HepG2 (cell line): ENCODE results near the gene RBM12. TPM values are rescaled to one million over a fixed set of nuclear protein-coding genes. Genes with fewer than 3 reads are reported as not detected.

Experiments used
- AHR ChIP-seq: IDR thresholded peaks from 2 replicates; pipeline ENCODE4 v1.6.1; 2018; ENCODE audit warnings: missing genetic modification reagents, missing compliant biosample characterization
- CAMTA2 ChIP-seq: sonication (generic); formaldehyde crosslinking; IDR thresholded peaks from 2 replicates; pipeline ENCODE4 v1.4.0; 2020; ENCODE audit warnings: mild to moderate bottlenecking, missing genetic modification reagents, borderline replicate concordance
- ETV5 ChIP-seq: IDR thresholded peaks from 2 replicates; pipeline ENCODE4 v1.6.1; 2018; ENCODE audit warnings: missing biosample characterization, missing genetic modification reagents, inconsistent platforms, borderline replicate concordance
- FOXC1 ChIP-seq: sonication (generic); formaldehyde crosslinking; IDR thresholded peaks from 2 replicates; pipeline ENCODE4 v1.8.0; 2022; ENCODE audit warnings: mild to moderate bottlenecking, missing genetic modification reagents, borderline replicate concordance
- GATA4 ChIP-seq: sonication (generic); IDR thresholded peaks from 2 replicates; pipeline ENCODE4 v1.6.1; 2016; ENCODE audit warnings: antibody characterized with exemption, low read depth, borderline replicate concordance
- HES4 ChIP-seq: sonication (generic); formaldehyde crosslinking; IDR thresholded peaks from 2 replicates; pipeline ENCODE4 v1.9.0; 2021; ENCODE audit warnings: mild to moderate bottlenecking, missing genetic modification reagents, borderline replicate concordance
- JUN ChIP-seq: sonication (generic); formaldehyde crosslinking; IDR thresholded peaks from 2 replicates; pipeline ENCODE4 v1.4.0; 2020; ENCODE audit warnings: mild to moderate bottlenecking, missing genetic modification reagents
- KDM4B ChIP-seq: sonication (generic); formaldehyde crosslinking; IDR thresholded peaks from 2 replicates; pipeline ENCODE4 v1.4.0; 2020; ENCODE audit warnings: missing genetic modification reagents
- MAF1 ChIP-seq: sonication (generic); formaldehyde crosslinking; IDR thresholded peaks from 2 replicates; pipeline ENCODE4 v1.5.0; 2020; ENCODE audit warnings: missing genetic modification reagents, borderline replicate concordance
- MATR3 ChIP-seq: sonication (generic); formaldehyde crosslinking; IDR thresholded peaks from 2 replicates; pipeline ENCODE4 v1.4.0; 2020; ENCODE audit warnings: missing genetic modification reagents
- SALL1 ChIP-seq: sonication (generic); formaldehyde crosslinking; IDR thresholded peaks from 2 replicates; pipeline ENCODE4 v1.8.0; 2022; ENCODE audit warnings: mild to moderate bottlenecking, missing genetic modification reagents
- SATB2 ChIP-seq: sonication (generic); formaldehyde crosslinking; IDR thresholded peaks from 2 replicates; pipeline ENCODE4 v1.5.0; 2020; ENCODE audit warnings: missing genetic modification reagents
- SP2 ChIP-seq: sonication (generic); formaldehyde crosslinking; IDR thresholded peaks from 2 replicates; pipeline ENCODE4 v1.5.1; 2020; ENCODE audit warnings: mild to moderate bottlenecking, missing genetic modification reagents
- ZNF160 ChIP-seq: sonication (generic); formaldehyde crosslinking; IDR thresholded peaks from 2 replicates; pipeline ENCODE4 v1.8.0; 2022; ENCODE audit warnings: mild to moderate bottlenecking, inconsistent platforms, missing genetic modification reagents
- ZNF235 ChIP-seq: sonication (generic); formaldehyde crosslinking; IDR thresholded peaks from 2 replicates; pipeline ENCODE4 v1.8.1; 2023; ENCODE audit warnings: mild to moderate bottlenecking, missing genetic modification reagents, borderline replicate concordance
- ZNF550 ChIP-seq: sonication (generic); formaldehyde crosslinking; IDR thresholded peaks from 2 replicates; pipeline ENCODE4 v1.4.0; 2020; ENCODE audit warnings: mild to moderate bottlenecking, missing genetic modification reagents, borderline replicate concordance
- ZNF570 ChIP-seq: sonication (generic); formaldehyde crosslinking; IDR thresholded peaks from 2 replicates; pipeline ENCODE4 v1.4.0; 2020; ENCODE audit warnings: mild to moderate bottlenecking, missing genetic modification reagents, borderline replicate concordance
- ZNF841 ChIP-seq: sonication (generic); formaldehyde crosslinking; IDR thresholded peaks from 2 replicates; pipeline ENCODE4 v1.8.1; 2023; ENCODE audit warnings: missing genetic modification reagents, borderline replicate concordance
- polyA plus RNA-seq, 8 experiments: library from polyadenylated mRNA; depleted of rRNA in 3 of 8; stranded (reverse) in 7 of 8; unstranded in 1 of 8; fragments of >200 nt; fragmentation: Illumina TruSeq in 4 of 8; extraction: Trizol in 4 of 8; gene quantifications; 2 replicates each; pipeline versions ENCODE4 v1.2.1 to v1.2.3, GENCODE V29; 2011 to 2016; ENCODE audit warnings: low read depth in 4 of 8, missing spikeins in 1 of 8, mixed read lengths in 1 of 8; ENCODE audit not compliant: insufficient read depth in 1 of 8
- total RNA-seq, 5 experiments: library from RNA; depleted of rRNA; stranded (reverse); fragments of >200 nt; fragmentation: Illumina TruSeq; extraction: Trizol; gene quantifications; 2 replicates each; pipeline ENCODE4 v1.2.3, GENCODE V29; 2016; ENCODE audit warnings: low read depth in 1 of 5
- TF ChIP-seq, protein P1 (sequence below): sonication (generic); formaldehyde crosslinking; IDR thresholded peaks from 2 replicates; pipeline ENCODE4 v1.4.0; 2020; ENCODE audit warnings: missing genetic modification reagents
- TF ChIP-seq, protein P2 (sequence below): sonication (generic); formaldehyde crosslinking; IDR thresholded peaks from one replicate; pipeline ENCODE4 v1.5.1; 2020; ENCODE audit warnings: mild to moderate bottlenecking, missing genetic modification reagents; ENCODE audit errors: not compliant biosample characterization
- TF ChIP-seq, protein P3 (sequence below): sonication (generic); formaldehyde crosslinking; IDR thresholded peaks from 2 replicates; pipeline ENCODE4 v1.8.1; 2022; ENCODE audit warnings: mild to moderate bottlenecking, missing genetic modification reagents

The RBM12 gene
- total and polyA plus RNA-seq, 2 of the 13 experiments (the other 11 are each of a cell fraction or from before 2014, with no cell fraction given): 97.9 to 104 TPM

DNA sequence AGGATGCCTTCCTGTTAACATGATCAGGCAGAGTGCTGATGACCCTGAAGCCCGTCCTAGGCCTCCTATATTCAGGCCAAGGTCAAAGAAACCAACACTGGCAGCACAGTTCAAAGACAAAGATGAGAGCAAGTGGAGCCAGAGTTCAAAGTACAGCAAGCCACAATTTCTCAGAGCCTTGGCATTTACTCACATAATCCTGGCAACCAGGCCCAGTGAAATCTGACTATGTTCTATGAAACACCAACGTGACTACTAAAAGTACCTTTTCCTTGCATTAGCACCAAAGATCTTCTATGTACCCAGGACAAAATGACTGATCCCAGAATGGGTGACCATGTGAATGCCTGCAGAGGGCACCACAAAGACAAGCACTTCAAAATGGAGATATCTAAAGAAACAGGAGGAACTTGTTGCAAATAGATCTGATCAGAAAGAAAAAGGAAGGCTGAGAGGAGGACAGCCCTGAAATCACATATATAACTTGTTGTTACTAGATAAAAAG lies 30.6 kb upstream of the RBM12 start (continued):
- TF ChIP-seq ZNF841 (CRISPR knock-in tag) (no peak), SATB2 (CRISPR knock-in tag) (no peak), ZNF235 (CRISPR knock-in tag) (no peak), FOXC1 (CRISPR knock-in tag) (peak; percentile 54; the same call in 1 of the 2 replicates), KDM4B (CRISPR knock-in tag) (no peak), ZNF550 (CRISPR knock-in tag) (no peak), JUN (CRISPR knock-in tag) (0 out of 2 replicates have a peak, but pooled peaks have one; percentile 79), MATR3 (CRISPR knock-in tag) (no peak), ZNF570 (CRISPR knock-in tag) (no peak), SALL1 (peak; percentile 84), ETV5 (CRISPR knock-in tag) (peak; percentile 40; the same call in 1 of the 2 replicates), ZNF160 (CRISPR knock-in tag) (no peak), CAMTA2 (CRISPR knock-in tag) (no peak), HES4 (CRISPR knock-in tag) (no peak), MAF1 (CRISPR knock-in tag) (no peak), AHR (no peak), SP2 (CRISPR knock-in tag) (no peak), GATA4 (no peak)
- TF ChIP-seq, protein P1, sequence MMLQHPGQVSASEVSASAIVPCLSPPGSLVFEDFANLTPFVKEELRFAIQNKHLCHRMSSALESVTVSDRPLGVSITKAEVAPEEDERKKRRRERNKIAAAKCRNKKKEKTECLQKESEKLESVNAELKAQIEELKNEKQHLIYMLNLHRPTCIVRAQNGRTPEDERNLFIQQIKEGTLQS: no peak
- TF ChIP-seq, protein P2, sequence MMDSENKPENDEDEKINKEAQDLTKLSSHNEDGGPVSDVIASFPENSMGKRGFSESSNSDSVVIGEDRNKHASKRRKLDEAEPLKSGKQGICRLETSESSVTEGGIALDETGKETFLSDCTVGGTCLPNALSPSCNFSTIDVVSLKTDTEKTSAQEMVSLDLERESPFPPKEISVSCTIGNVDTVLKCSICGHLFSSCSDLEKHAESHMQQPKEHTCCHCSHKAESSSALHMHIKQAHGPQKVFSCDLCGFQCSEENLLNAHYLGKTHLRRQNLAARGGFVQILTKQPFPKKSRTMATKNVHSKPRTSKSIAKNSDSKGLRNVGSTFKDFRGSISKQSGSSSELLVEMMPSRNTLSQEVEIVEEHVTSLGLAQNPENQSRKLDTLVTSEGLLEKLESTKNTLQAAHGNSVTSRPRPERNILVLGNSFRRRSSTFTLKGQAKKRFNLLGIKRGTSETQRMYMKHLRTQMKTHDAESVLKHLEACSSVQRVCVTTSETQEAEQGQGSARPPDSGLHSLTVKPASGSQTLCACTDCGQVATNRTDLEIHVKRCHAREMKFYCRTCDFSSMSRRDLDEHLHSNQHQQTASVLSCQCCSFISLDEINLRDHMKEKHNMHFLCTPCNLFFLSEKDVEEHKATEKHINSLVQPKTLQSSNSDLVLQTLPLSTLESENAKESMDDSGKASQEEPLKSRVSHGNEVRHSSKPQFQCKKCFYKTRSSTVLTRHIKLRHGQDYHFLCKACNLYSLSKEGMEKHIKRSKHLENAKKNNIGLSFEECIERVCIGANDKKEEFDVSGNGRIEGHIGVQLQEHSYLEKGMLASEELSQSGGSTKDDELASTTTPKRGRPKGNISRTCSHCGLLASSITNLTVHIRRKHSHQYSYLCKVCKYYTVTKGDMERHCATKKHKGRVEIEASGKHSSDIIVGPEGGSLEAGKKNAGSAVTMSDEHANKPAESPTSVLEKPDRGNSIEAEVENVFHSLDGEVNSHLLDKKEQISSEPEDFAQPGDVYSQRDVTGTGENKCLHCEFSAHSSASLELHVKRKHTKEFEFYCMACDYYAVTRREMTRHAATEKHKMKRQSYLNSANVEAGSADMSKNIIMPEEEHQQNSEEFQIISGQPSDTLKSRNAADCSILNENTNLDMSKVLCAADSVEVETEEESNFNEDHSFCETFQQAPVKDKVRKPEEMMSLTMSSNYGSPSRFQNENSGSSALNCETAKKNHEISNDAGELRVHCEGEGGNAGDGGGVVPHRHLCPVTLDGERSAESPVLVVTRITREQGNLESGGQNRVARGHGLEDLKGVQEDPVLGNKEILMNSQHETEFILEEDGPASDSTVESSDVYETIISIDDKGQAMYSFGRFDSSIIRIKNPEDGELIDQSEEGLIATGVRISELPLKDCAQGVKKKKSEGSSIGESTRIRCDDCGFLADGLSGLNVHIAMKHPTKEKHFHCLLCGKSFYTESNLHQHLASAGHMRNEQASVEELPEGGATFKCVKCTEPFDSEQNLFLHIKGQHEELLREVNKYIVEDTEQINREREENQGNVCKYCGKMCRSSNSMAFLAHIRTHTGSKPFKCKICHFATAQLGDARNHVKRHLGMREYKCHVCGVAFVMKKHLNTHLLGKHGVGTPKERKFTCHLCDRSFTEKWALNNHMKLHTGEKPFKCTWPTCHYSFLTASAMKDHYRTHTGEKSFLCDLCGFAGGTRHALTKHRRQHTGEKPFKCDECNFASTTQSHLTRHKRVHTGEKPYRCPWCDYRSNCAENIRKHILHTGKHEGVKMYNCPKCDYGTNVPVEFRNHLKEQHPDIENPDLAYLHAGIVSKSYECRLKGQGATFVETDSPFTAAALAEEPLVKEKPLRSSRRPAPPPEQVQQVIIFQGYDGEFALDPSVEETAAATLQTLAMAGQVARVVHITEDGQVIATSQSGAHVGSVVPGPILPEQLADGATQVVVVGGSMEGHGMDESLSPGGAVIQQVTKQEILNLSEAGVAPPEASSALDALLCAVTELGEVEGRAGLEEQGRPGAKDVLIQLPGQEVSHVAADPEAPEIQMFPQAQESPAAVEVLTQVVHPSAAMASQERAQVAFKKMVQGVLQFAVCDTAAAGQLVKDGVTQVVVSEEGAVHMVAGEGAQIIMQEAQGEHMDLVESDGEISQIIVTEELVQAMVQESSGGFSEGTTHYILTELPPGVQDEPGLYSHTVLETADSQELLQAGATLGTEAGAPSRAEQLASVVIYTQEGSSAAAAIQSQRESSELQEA: no peak
- TF ChIP-seq, protein P3, sequence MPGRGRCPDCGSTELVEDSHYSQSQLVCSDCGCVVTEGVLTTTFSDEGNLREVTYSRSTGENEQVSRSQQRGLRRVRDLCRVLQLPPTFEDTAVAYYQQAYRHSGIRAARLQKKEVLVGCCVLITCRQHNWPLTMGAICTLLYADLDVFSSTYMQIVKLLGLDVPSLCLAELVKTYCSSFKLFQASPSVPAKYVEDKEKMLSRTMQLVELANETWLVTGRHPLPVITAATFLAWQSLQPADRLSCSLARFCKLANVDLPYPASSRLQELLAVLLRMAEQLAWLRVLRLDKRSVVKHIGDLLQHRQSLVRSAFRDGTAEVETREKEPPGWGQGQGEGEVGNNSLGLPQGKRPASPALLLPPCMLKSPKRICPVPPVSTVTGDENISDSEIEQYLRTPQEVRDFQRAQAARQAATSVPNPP: no peak
